HG03280 (cell line): ENCODE measurements around the gene HEPACAM2.

Experiments
- ATAC-seq: cut with Tn5 transposase; IDR thresholded peaks from one replicate; pipeline ENCODE4 v1.9.1; 2021; ENCODE audit warnings: mild to moderate bottlenecking, moderate library complexity; ENCODE audit not compliant: unreplicated experiment

Gene HEPACAM2

GRCh38 chr7:93148727-93149126 is 77.5 kb downstream of the HEPACAM2 start:
- no peak for ATAC-seq

DNA sequence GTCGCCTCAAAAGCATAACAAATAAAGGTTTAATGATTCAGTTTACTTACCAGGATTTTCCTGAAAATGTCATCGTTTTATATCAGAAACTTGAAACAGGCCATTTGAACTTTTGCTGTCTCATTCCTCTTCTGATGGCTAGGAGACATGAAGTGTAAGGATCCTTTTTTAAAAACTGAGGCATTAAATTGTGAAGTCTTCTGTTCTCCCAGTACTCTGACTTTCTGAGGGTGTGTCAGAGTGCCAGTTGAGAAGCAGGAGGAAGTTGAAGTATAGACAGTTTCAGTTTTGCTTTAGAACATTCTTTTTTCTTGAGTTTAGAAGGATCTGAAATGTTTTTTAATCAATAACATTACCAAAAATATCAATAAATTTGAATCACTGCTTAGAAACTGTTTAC is 78.1 kb downstream of the HEPACAM2 start, which contains the start of gene SAMD9L:
Gene SAMD9L (minus strand): TSS at position 242 of the 400 bp plus-strand sequence. CDS start 12,414 bp downstream, outside the sequence.
- peak; percentile 71 for ATAC-seq

- peak; percentile 68 for ATAC-seq
Measured at GRCh38 chr7:93147363-93147762, 78.9 kb downstream of the HEPACAM2 start.

- no peak for ATAC-seq
Measured at GRCh38 chr7:93146472-93147141, 79.7 kb downstream of the HEPACAM2 start.

- ATAC-seq = no peak
Measured at GRCh38 chr7:93146036-93146435, 80.2 kb downstream of the HEPACAM2 start.

GRCh38 chr7:93145354-93145753 is 80.9 kb downstream of the HEPACAM2 start:
- no peak for ATAC-seq

DNA sequence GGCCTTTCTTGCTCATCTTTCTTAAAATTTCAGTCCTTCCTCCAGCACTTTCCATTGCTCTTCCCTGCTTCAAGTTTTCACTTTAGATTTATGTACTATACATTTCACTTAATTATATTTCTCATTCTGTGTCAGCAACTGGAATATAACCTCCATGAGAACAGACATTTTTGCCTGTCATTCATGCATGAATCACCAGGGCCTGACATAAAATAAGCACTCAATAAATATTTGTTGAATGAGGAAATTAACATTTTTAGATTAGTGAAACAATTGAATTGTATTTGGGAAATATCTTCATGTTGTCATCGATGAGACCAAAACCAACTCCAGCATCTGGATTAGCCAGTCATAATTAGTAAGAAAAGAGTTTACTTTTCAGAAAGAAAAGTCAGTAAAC is 84.1 kb downstream of the HEPACAM2 start:
- ATAC-seq = no peak

DNA sequence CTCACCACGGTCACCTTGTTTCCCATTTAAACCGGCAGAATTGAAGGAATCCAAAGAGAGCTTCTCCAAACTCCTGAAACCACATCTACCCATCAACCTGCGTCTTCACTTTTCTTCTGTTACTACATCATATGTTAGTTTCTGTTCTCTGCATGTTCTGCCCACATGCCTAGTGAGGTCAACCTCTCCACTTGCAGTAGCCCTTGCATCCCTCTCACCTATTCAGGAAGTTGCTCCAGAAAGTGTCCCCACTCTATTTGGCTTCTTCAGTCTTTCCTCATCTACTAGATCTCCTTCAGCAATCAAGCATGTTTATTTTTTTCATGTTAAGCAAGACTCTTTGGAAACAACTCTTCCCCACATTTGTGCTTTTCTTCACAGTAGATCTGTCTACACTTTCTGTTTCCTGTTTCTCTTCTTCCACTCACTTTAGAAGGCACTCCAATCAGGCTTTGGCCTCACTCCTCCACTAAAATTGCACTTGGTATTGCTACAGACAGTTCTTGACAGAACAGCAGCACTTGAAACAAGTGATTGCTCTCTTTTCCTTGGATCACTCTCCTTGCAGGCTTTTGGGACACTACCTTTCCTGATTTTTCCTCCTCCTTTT is 85.6 kb downstream of the HEPACAM2 start:
- no peak for ATAC-seq

GRCh38 chr7:93138576-93138975 is 87.7 kb downstream of the HEPACAM2 start:
- ATAC-seq = no peak
